Tibial artery (tissue), 4 donors: Measurements from ENCODE around the gene CACNA1C.

Experiments
- DNase-seq, 2 donors: peaks; one replicate each; pipeline ENCODE4 v3.0.0-alpha.2; 2019
- H3K27ac ChIP-seq, 2 donors: fragments of 200-600 bp; sonication (generic) in 1 of 2; 1 replicate in 1 of 2; 2 replicates in 1 of 2; pipeline ENCODE4 v1.5.1; 2018 to 2019; ENCODE audit warnings: mild to moderate bottlenecking in 1 of 2
- H3K27me3 ChIP-seq, 2 donors: fragments of 200-600 bp; sonication (generic) in 1 of 2; one replicate each; pipeline versions ENCODE4 v1.5.1 to v1.6.0; 2016 to 2019
- H3K36me3 ChIP-seq, 3 donors: fragments of 200-600 bp; sonication (generic) in 2 of 3; one replicate each; pipeline ENCODE4 v1.5.1; 2016 to 2019; ENCODE audit warnings: mild to moderate bottlenecking in 2 of 3
- H3K4me1 ChIP-seq, 4 donors: fragments of 200-600 bp; sonication (generic) in 2 of 4; 1 replicate in 3 of 4; 2 replicates in 1 of 4; pipeline ENCODE4 v1.5.1; 2016 to 2019
- H3K4me3 ChIP-seq, 2 donors: fragments of 200-600 bp; sonication (generic) in 1 of 2; 1 replicate in 1 of 2; 2 replicates in 1 of 2; pipeline ENCODE4 v1.5.1; 2018 to 2019; ENCODE audit warnings: mild to moderate bottlenecking in 2 of 2
- H3K9me3 ChIP-seq, 3 donors: fragments of 200-600 bp; sonication (generic) in 1 of 3; one replicate each; pipeline ENCODE4 v1.5.1; 2016 to 2019
- intact Hi-C: fragments of 100-400 bp; cut with DNase I; formaldehyde crosslinking; loops from one replicate; pipeline ENCODE4 v1.15.0; 2023; ENCODE audit warnings: low total_unique reads
- TF ChIP-seq, protein P1 (sequence below), 2 experiments: fragments of 200-600 bp in 1 of 2; fragments of 450-650 bp in 1 of 2; IDR thresholded peaks; one replicate each; pipeline ENCODE4 v1.5.1; 2017 to 2019; ENCODE audit warnings: antibody characterized with exemption in 2 of 2, mild to moderate bottlenecking in 1 of 2, moderate library complexity in 1 of 2

The CACNA1C gene

DNA sequence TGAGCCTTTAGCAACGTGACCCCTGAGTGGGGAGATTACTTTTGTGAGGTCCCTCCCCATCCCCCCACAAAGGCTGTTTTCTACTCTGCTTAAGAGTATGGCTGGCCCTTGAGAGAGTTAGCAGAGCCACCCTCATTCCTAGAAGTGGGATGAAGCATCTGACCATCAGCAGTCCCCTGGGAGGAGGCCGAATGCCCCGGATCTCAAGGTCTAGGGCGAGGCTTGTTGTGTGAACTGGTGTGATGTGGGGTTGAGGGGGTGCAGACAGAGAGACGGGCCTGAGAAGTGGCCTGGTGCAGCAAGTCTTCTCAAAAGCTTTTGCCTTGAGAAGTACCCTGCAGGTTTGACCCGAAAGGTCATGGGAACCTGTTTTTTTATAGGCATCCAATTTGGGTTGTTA lies 589.0 kb downstream of the CACNA1C start:
- intact Hi-C loops, result no loop called here
- peak; percentile 5 to 38 for DNase-seq
- H3K9me3 ChIP-seq, result no peaks in the 10 kb centered on the region
- H3K27me3 ChIP-seq, result no peaks in the 10 kb centered on the region
- peaks cover 0 to 23% (median 0%) of the 10 kb centered on the region in 3 donors for H3K36me3 ChIP-seq
- peak overlapping the region; percentile 65 to 77 for H3K27ac ChIP-seq
- TF ChIP-seq, protein P1, sequence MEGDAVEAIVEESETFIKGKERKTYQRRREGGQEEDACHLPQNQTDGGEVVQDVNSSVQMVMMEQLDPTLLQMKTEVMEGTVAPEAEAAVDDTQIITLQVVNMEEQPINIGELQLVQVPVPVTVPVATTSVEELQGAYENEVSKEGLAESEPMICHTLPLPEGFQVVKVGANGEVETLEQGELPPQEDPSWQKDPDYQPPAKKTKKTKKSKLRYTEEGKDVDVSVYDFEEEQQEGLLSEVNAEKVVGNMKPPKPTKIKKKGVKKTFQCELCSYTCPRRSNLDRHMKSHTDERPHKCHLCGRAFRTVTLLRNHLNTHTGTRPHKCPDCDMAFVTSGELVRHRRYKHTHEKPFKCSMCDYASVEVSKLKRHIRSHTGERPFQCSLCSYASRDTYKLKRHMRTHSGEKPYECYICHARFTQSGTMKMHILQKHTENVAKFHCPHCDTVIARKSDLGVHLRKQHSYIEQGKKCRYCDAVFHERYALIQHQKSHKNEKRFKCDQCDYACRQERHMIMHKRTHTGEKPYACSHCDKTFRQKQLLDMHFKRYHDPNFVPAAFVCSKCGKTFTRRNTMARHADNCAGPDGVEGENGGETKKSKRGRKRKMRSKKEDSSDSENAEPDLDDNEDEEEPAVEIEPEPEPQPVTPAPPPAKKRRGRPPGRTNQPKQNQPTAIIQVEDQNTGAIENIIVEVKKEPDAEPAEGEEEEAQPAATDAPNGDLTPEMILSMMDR (IDR thresholded peaks at IDR 0.05), result no peak
- H3K4me3 ChIP-seq, result no peak overlapping the region
- peaks cover 0 to 32% (median 18%) of the 10 kb centered on the region in 4 donors for H3K4me1 ChIP-seq

DNA sequence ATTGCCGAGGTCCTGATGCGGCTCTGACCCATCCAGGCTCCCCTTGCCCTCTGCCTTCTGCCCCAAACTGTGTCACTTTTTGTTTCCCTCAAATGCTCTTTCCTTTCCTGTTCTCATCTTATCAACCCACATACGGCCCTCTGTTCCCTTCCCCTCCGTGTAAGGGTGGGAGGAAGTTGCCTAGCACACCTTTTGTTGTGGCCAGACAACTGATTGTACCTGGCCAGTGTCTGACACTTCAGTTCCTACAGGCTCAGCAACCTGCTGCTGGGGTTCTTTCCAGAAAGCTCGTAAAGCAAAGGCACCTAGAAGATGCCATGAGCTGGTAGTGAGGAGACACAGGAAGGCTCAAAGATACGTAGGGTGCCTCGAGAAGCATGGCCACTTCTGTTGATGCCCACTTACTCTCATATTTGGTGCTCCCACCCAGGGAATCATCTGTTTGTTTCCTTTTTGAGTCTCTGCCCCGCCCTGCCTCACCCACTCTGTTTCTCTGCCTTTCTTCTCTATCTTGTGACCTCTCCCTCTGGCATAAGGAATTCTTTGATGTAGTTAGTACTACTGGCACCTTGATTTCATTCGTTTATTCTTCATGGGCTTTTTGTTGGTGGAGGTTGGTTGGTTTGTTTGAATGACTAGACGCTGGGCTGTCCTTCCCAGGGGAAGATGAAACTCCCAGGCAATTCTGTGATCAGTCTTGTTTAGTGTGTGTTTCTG lies 589.5 kb downstream of the CACNA1C start:
- Histone ChIP-seq H3K36me3 (peaks cover 0 to 23% (median 0%) of the 10 kb centered on the region in 3 donors), H3K4me3 (no peak overlapping the region), H3K4me1 (peaks cover 0 to 26% (median 12%) of the 10 kb centered on the region in 4 donors), H3K27ac (peak overlapping the region in 1 of 2 donors; percentile 65), H3K27me3 (no peaks in the 10 kb centered on the region), H3K9me3 (no peaks in the 10 kb centered on the region)
- intact Hi-C loops, result no loop called here
- TF ChIP-seq, protein P1 (IDR thresholded peaks at IDR 0.05), result no peak
- peak; percentile 7 to 28 for DNase-seq

- Histone ChIP-seq H3K9me3 (no peaks in the 10 kb centered on the region), H3K36me3 (peaks cover 0 to 23% (median 0%) of the 10 kb centered on the region in 3 donors), H3K4me1 (peaks cover 0 to 20% (median 11%) of the 10 kb centered on the region in 4 donors), H3K27ac (no peak overlapping the region), H3K4me3 (no peak overlapping the region), H3K27me3 (no peaks in the 10 kb centered on the region)
- TF ChIP-seq, protein P1 (IDR thresholded peaks at IDR 0.05), result no peak
- DNase-seq, result peak; percentile 4 to 24
- intact Hi-C loops, result no loop called here
Measured at GRCh38 chr12:2642896-2643425, 590.2 kb downstream of the CACNA1C start.

GRCh38 chr12:2643576-2644135 lies 590.9 kb downstream of the CACNA1C start:
- H3K4me3 ChIP-seq, result no peak overlapping the region
- no peaks in the 10 kb centered on the region for H3K9me3 ChIP-seq
- peaks cover 0 to 20% (median 0%) of the 10 kb centered on the region in 3 donors for H3K36me3 ChIP-seq
- peaks cover 0 to 20% (median 11%) of the 10 kb centered on the region in 4 donors for H3K4me1 ChIP-seq
- intact Hi-C loops, result no loop called here
- no peak overlapping the region for H3K27ac ChIP-seq
- no peaks in the 10 kb centered on the region for H3K27me3 ChIP-seq
- TF ChIP-seq, protein P1 (IDR thresholded peaks at IDR 0.05), result no peak
- DNase-seq, result peak; percentile 10 to 49

DNA sequence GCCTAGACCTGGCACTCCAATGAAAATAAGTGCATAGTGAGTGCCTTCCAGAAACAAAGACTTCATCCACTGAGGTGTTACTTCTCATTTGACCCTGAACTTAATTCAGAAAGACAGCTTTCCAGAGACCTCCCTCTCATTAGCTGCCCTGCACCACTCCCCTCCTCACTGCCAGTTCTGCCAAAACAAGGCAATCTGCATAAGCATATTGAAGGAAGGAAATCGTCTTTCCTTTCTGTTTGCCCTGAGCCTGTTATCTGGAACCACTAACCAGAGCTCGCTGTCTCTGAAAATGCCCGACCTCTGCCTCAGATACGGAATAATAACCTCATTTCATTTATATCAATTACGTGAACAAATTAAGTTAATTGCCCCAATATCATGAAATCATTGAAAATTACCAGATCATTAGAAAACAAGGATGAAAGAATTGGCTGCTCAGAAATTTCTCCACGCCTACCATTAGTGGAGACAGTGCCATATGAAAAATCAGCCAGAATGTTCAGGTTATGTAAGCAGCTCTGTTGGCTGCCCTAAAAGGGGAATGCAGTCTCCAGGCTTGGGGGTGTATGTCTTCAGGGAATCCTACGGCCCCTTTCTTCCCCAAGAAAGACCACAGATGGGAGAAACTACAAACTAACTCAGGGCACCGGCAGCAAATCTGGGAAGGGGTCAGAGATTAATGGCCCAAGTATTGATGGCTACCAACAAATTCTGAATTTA lies 592.1 kb downstream of the CACNA1C start:
- TF ChIP-seq, protein P1 (IDR thresholded peaks at IDR 0.05), result no peak
- Histone ChIP-seq H3K4me1 (peaks cover 0 to 15% (median 9%) of the 10 kb centered on the region in 4 donors), H3K4me3 (no peak overlapping the region), H3K27ac (no peak overlapping the region), H3K36me3 (peaks cover 0 to 14% (median 0%) of the 10 kb centered on the region in 3 donors), H3K27me3 (no peaks in the 10 kb centered on the region), H3K9me3 (no peaks in the 10 kb centered on the region)
- intact Hi-C loops, result no loop called here
- peak in 1 of 2 donors; percentile 20 for DNase-seq
